A673 (cell line): ENCODE results near the gene NMT1.

Experiments
- EZH2 ChIP-seq: fragments of 200-600 bp; sonication (generic); IDR thresholded peaks from 2 replicates; pipeline ENCODE4 v1.6.1; 2017; ENCODE audit warnings: borderline replicate concordance, low read depth, mild to moderate bottlenecking, mixed read lengths, antibody characterized with exemption, low read length; ENCODE audit not compliant: poor library complexity, severe bottlenecking
- TF ChIP-seq, protein P1 (sequence below): fragments of 300-800, 200-600 bp; sonication (generic); conservative IDR thresholded peaks from 2 replicates; pipeline ENCODE4 v1.5.1; 2017; ENCODE audit warnings: low read depth, mild to moderate bottlenecking, antibody characterized with exemption, low read length, moderate library complexity, mixed read lengths

GRCh38 chr17:45129940-45130680, 69.0 kb downstream of the NMT1 start:
- TF ChIP-seq EZH2, result no peak
- TF ChIP-seq, protein P1, sequence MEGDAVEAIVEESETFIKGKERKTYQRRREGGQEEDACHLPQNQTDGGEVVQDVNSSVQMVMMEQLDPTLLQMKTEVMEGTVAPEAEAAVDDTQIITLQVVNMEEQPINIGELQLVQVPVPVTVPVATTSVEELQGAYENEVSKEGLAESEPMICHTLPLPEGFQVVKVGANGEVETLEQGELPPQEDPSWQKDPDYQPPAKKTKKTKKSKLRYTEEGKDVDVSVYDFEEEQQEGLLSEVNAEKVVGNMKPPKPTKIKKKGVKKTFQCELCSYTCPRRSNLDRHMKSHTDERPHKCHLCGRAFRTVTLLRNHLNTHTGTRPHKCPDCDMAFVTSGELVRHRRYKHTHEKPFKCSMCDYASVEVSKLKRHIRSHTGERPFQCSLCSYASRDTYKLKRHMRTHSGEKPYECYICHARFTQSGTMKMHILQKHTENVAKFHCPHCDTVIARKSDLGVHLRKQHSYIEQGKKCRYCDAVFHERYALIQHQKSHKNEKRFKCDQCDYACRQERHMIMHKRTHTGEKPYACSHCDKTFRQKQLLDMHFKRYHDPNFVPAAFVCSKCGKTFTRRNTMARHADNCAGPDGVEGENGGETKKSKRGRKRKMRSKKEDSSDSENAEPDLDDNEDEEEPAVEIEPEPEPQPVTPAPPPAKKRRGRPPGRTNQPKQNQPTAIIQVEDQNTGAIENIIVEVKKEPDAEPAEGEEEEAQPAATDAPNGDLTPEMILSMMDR, result no peak
